ENCODE results near the gene ALG12.

DNA sequence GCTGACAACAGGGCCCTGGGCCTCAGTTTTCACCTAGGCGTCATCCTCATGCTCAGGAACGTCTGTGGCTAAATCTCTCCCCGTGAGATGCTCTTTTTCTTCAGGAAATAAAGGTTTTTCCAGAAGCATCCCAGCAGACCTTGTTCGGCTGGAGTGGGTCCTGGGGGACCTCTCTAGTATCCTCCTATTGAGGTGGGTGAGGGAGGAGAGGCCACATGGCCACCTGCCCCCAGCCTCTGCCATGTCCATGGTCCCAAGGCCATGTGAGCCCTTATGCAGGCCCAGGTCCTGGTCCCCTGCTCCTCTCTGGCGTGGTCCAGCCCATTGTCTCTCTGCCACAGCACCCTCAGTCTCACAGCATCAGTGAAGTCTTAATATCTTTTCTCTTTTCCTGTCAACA is 22.0 kb downstream of the ALG12 start:
- no peak for TF ChIP-seq CTCF (IDR thresholded peaks at IDR 0.05)
- no peak for TF ChIP-seq POLR2A (IDR thresholded peaks at IDR 0.05)

Measured in ovary (tissue), 3 donors.